HEK293 (cell line): ENCODE measurements around the gene PLD4.
"Not testable (repeated sequence)": the region's sequence is repeated elsewhere in the genome, so short reads cannot be mapped to it uniquely, and the experiment has no call there.

Experiments
- CTCF ChIA-PET: fragments of 350-600 bp; formaldehyde crosslinking; extraction: SDS; loops from one replicate; lab custom pipeline; 2021; ENCODE audit warnings: antibody characterized with exemption; lab: Yijun Ruan, JAX
- POLR2A ChIA-PET: fragments of 300-600 bp; formaldehyde crosslinking; extraction: SDS; loops from one replicate; lab custom pipeline; 2020; ENCODE audit warnings: antibody characterized with exemption, inconsistent platforms; lab: Yijun Ruan, JAX
- H3K27ac ChIP-seq: fragments of 200-500 bp; sonication (Bioruptor generic); 2 replicates; pipeline ENCODE4 v1.5.1; 2014; ENCODE audit warnings: low read depth, low read length, control low read depth, inconsistent platforms; ENCODE audit errors: extremely low read depth
- H3K36me3 ChIP-seq, 2 experiments: fragments of 200-500 bp in 1 of 2; sonication (Bioruptor generic) in 1 of 2; 1 replicate in 1 of 2; 2 replicates in 1 of 2; pipeline ENCODE4 v1.5.1; 2014 to 2017; ENCODE audit warnings: inconsistent platforms in 2 of 2, low read length in 2 of 2; ENCODE audit not compliant: control insufficient read depth in 2 of 2, insufficient read depth in 1 of 2
- H3K4me1 ChIP-seq: fragments of 200-500 bp; sonication (Bioruptor generic); 2 replicates; pipeline ENCODE4 v1.5.1; 2014; ENCODE audit warnings: mild to moderate bottlenecking, low read length, inconsistent platforms; ENCODE audit not compliant: control insufficient read depth, insufficient read depth
- H3K4me3 ChIP-seq: 2 replicates; pipeline ENCODE4 v1.5.1; 2011; ENCODE audit warnings: low read depth, mild to moderate bottlenecking, control low read depth, low read length, moderate library complexity
- H3K9me3 ChIP-seq: fragments of 200-500 bp; sonication (Bioruptor generic); 2 replicates; pipeline ENCODE4 v1.5.1; 2014; ENCODE audit warnings: low read depth, low read length, inconsistent platforms; ENCODE audit not compliant: control insufficient read depth, insufficient read depth
- BCL11B ChIP-seq: fragments of 450-650 bp; formaldehyde crosslinking; IDR thresholded peaks from 2 replicates; pipeline ENCODE4 v1.5.1; 2016; ENCODE audit warnings: low read depth, missing biosample characterization, missing genetic modification characterization
- EGR2 ChIP-seq: fragments of 450-650 bp; formaldehyde crosslinking; IDR thresholded peaks from 2 replicates; pipeline ENCODE4 v1.5.1; 2016; ENCODE audit warnings: low read depth, missing biosample characterization, missing genetic modification characterization
- FEZF1 ChIP-seq: fragments of 450-650 bp; formaldehyde crosslinking; IDR thresholded peaks from 2 replicates; pipeline ENCODE4 v1.5.1; 2016; ENCODE audit warnings: missing biosample characterization, missing genetic modification characterization
- HOXC10 ChIP-seq: sonication (generic); formaldehyde crosslinking; IDR thresholded peaks from 2 replicates; pipeline ENCODE4 v1.8.1; 2023; ENCODE audit warnings: mild to moderate bottlenecking, missing genetic modification reagents
- KLF8 ChIP-seq: fragments of 450-650 bp; formaldehyde crosslinking; IDR thresholded peaks from 2 replicates; pipeline ENCODE4 v1.5.1; 2016; ENCODE audit warnings: missing biosample characterization, missing genetic modification characterization
- SALL2 ChIP-seq: fragments of 450-650 bp; formaldehyde crosslinking; IDR thresholded peaks from 2 replicates; pipeline ENCODE4 v1.5.0; 2017; ENCODE audit warnings: missing biosample characterization, mild to moderate bottlenecking, missing genetic modification characterization, borderline replicate concordance
- SP2 ChIP-seq: fragments of 450-650 bp; formaldehyde crosslinking; IDR thresholded peaks from 2 replicates; pipeline ENCODE4 v1.5.1; 2016; ENCODE audit warnings: missing biosample characterization, missing genetic modification characterization
- TCF7L2 ChIP-seq: IDR thresholded peaks from 2 replicates; pipeline ENCODE4 v1.6.1; 2011; ENCODE audit warnings: low read depth, mild to moderate bottlenecking, inconsistent platforms, low read length, moderate library complexity, borderline replicate concordance
- ZFHX2 ChIP-seq: fragments of 450-650 bp; formaldehyde crosslinking; conservative IDR thresholded peaks from 2 replicates; pipeline ENCODE4 v1.5.1; 2016; ENCODE audit warnings: missing biosample characterization, missing genetic modification characterization
- ZFP37 ChIP-seq: fragments of 450-650 bp; formaldehyde crosslinking; IDR thresholded peaks from 2 replicates; pipeline ENCODE4 v1.5.1; 2016; ENCODE audit warnings: missing biosample characterization, missing genetic modification characterization
- ZNF133 ChIP-seq: fragments of 450-650 bp; formaldehyde crosslinking; IDR thresholded peaks from 2 replicates; pipeline ENCODE4 v1.5.1; 2016; ENCODE audit warnings: missing biosample characterization, missing genetic modification characterization
- ZNF366 ChIP-seq: fragments of 450-650 bp; formaldehyde crosslinking; conservative IDR thresholded peaks from 2 replicates; pipeline ENCODE4 v1.5.1; 2016; ENCODE audit warnings: missing biosample characterization, missing genetic modification characterization
- ZNF416 ChIP-seq: fragments of 450-650 bp; formaldehyde crosslinking; IDR thresholded peaks from 2 replicates; pipeline ENCODE4 v1.5.1; 2016; ENCODE audit warnings: missing biosample characterization, missing genetic modification characterization
- ZNF423 ChIP-seq: fragments of 450-650 bp; formaldehyde crosslinking; IDR thresholded peaks from 2 replicates; pipeline ENCODE4 v1.5.1; 2016; ENCODE audit warnings: missing biosample characterization, missing genetic modification characterization
- ZNF426 ChIP-seq: fragments of 450-650 bp; formaldehyde crosslinking; IDR thresholded peaks from 2 replicates; pipeline ENCODE4 v1.5.1; 2017; ENCODE audit warnings: missing biosample characterization, missing genetic modification characterization, mild to moderate bottlenecking, inconsistent platforms, moderate library complexity
- ZNF704 ChIP-seq: fragments of 450-650 bp; formaldehyde crosslinking; IDR thresholded peaks from 2 replicates; pipeline ENCODE4 v1.5.1; 2016; ENCODE audit warnings: missing biosample characterization, missing genetic modification characterization
- ZNF707 ChIP-seq: fragments of 450-650 bp; formaldehyde crosslinking; IDR thresholded peaks from 2 replicates; pipeline ENCODE4 v1.5.1; 2016; ENCODE audit warnings: missing biosample characterization, missing genetic modification characterization
- TF ChIP-seq, protein P1 (sequence below): fragments of 450-650 bp; formaldehyde crosslinking; IDR thresholded peaks from 2 replicates; pipeline ENCODE4 v1.5.1; 2016; ENCODE audit warnings: missing biosample characterization, missing genetic modification characterization

Gene PLD4

DNA sequence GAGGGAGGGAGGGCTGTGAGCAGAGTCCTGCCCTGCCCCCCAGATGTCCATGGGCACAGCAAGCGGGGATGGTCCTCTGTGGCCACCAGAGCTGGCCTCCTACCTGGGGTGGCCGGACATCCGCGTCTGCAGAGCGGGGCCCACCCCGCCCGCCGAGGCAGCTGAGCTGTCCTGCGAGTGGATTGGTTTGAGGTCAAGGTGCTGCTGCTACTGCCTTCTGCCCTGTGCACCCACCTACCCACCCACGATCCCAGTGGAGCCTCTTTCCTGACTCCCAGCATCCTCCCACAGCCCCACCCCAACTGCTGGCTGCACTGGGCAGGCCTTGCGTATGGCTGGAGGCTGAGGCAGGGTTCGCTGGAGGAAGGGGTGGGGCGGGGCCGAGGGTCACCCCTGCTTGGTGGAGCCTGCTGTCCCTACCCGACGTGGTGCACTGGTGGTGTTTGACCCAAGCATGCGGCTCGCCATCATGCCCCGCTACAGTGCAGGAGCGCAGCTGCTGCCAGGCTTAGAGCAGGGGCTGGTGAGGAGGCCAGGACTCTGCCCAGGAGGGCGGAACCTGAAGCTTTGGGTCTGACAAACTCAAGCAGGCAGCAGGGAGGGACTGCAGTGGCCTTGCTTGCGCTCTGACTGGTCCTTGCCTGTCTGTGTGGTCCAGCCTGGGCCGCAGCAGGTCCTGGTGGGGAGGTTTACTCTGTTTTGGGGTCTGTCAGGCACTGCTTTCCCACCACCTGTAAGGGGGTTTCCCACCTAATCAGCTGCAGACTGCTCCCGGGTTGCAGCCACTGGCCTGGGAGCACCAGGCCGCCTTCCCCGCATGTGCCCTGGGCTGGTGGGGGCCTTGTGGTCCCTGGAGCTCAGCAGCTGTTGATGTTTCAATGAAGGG, 35.9 kb upstream of the PLD4 start:
- Histone ChIP-seq H3K27ac (no peak overlapping the region), H3K36me3 (peaks cover 0 to 58% of the 10 kb centered on the region in 2 experiments; a peak in 1 of 3 replicates), H3K4me1 (no peaks in the 10 kb centered on the region), H3K9me3 (no peaks in the 10 kb centered on the region), H3K4me3 (no peak overlapping the region)
- POLR2A ChIA-PET = interaction anchor here (1.4 kb wide), 1 partner anchor 8 kb away, joined by 3 read pairs; no protein-coding TSS in a partner anchor
- CTCF ChIA-PET = no interaction called here
- TF ChIP-seq SP2 (tag by site-specific recombination) (peak; percentile 32), ZFHX2 (tag by site-specific recombination) (peak; percentile 83), HOXC10 (CRISPR knock-in tag) (no peak), ZNF423 (tag by site-specific recombination) (no peak), FEZF1 (tag by site-specific recombination) (no peak), TCF7L2 (no peak), EGR2 (tag by site-specific recombination) (peak; percentile 62; the same call in 1 of the 2 replicates), SALL2 (no peak)
- TF ChIP-seq, protein P1, sequence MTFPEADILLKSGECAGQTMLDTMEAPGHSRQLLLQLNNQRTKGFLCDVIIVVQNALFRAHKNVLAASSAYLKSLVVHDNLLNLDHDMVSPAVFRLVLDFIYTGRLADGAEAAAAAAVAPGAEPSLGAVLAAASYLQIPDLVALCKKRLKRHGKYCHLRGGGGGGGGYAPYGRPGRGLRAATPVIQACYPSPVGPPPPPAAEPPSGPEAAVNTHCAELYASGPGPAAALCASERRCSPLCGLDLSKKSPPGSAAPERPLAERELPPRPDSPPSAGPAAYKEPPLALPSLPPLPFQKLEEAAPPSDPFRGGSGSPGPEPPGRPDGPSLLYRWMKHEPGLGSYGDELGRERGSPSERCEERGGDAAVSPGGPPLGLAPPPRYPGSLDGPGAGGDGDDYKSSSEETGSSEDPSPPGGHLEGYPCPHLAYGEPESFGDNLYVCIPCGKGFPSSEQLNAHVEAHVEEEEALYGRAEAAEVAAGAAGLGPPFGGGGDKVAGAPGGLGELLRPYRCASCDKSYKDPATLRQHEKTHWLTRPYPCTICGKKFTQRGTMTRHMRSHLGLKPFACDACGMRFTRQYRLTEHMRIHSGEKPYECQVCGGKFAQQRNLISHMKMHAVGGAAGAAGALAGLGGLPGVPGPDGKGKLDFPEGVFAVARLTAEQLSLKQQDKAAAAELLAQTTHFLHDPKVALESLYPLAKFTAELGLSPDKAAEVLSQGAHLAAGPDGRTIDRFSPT = peak; percentile 8; the same call in 1 of the 2 replicates

- no peaks in the 10 kb centered on the region for H3K4me1 ChIP-seq
Measured at GRCh38 chr14:104889375-104889757, 35.3 kb upstream of the PLD4 start.

GRCh38 chr14:104890292-104890691, 34.4 kb upstream of the PLD4 start:
- H3K27ac ChIP-seq, H3K4me3 ChIP-seq, CTCF ChIA-PET, POLR2A ChIA-PET, H3K4me1 ChIP-seq, H3K9me3 ChIP-seq: not testable (repeated sequence)
- TF ChIP-seq ZFHX2 (tag by site-specific recombination) (peak; percentile 93), EGR2 (tag by site-specific recombination) (peak; percentile 97), ZNF366 (tag by site-specific recombination) (peak; percentile 78)
- peaks cover 0 to 61% of the 10 kb centered on the region in 2 experiments; a peak in 1 of 3 replicates for H3K36me3 ChIP-seq

More at GRCh38 chr14:104889375-104889757, 35.3 kb upstream of the PLD4 start:
- H3K27ac ChIP-seq = no peak overlapping the region
- H3K36me3 ChIP-seq = peaks cover 0 to 61% of the 10 kb centered on the region in 2 experiments; a peak in 1 of 3 replicates
- POLR2A ChIA-PET = interaction anchor here (1.4 kb wide), 1 partner anchor 9 kb away, joined by 3 read pairs; no protein-coding TSS in a partner anchor
- no peak overlapping the region for H3K4me3 ChIP-seq
- H3K9me3 ChIP-seq = no peaks in the 10 kb centered on the region
- CTCF ChIA-PET = no interaction called here
- no peak for TF ChIP-seq KLF8 (tag by site-specific recombination)
- TF ChIP-seq ZNF133 (tag by site-specific recombination) = no peak
- no peak for TF ChIP-seq ZFP37 (tag by site-specific recombination)
- TF ChIP-seq ZNF416 = no peak
- TF ChIP-seq BCL11B (tag by site-specific recombination) = no peak
- no peak for TF ChIP-seq ZNF426 (tag by site-specific recombination)
- no peak for TF ChIP-seq ZNF704 (tag by site-specific recombination)
- TF ChIP-seq ZNF707 (tag by site-specific recombination) = no peak
- TF ChIP-seq, all 188 proteins: peak for 0
